Activated T-cell treated with anti-CD3 and anti-CD28 coated beads for 48 hours (primary cell): ENCODE results near the gene CD80.

Experiments used
- DNase-seq: peaks from one replicate; pipeline ENCODE4 v3.0.0-alpha.2; 2020; ENCODE audit warnings: low read depth

The CD80 gene

DNA sequence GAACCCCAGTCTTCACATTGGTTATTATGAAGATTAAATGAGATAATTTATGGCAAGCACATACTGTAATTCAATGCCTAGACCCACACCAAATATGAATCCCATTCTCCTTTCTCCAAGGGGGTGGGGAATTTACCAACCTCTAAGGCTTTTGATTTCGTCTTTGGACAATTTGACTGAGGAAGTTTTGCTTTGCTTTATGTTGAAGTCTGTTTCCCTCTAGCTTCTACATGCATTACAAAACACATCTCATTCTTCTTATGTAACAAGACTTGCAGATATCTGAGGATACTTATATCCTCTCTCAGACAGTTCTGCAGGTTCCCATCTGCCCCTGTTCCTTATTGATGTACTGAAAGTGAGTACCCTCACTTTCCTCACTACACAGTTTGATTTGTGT lies 12.2 kb downstream of the CD80 start:
- no peak for DNase-seq

DNA sequence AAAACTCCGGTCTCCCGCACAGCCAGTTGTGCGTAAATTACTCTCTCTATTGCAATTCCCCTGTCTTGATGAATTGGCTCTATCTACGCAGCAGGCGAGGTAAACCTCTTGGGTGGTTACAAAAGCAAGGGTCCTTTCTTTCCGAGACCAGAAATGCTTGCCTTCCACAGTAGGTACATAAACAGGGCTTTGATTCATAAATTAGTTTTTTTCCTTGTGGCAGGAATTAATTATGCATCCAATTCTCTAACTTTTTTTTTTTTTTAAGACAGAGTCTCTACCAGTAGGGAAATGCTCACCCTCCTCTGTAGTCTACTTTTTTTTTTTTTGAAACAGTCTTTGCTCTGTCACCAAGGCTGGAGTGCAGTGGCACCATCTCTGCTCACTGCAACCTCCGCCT lies 16.3 kb downstream of the CD80 start:
- no peak for DNase-seq

DNA sequence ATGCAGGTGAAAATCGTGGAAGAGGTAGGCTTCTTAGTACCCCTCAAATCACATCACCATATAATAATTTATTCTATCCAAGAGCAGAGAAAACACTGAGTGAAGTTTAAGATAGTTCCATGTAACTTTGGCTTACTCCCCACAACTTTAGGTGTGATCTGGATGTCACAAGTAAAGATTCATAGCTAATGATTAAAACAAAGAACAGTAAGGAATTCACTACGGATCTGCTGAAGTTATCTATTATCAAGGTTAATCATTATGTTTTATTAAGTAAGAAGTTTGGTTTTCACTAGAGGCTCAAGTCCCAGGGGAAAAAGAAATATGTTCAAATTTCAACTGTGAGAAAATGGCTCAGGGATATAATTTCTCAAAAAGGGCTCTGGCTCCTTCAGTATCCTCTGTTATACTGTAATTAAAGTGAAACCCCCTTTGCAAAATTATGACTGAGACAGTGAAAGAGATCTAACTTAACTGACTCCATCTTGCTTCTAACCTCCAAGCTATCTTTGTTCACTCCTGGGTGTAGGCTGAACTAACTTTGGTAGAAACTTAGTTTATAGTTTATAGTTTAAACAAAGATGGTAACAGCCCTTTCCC lies 17.1 kb downstream of the CD80 start:
- no peak for DNase-seq

DNA sequence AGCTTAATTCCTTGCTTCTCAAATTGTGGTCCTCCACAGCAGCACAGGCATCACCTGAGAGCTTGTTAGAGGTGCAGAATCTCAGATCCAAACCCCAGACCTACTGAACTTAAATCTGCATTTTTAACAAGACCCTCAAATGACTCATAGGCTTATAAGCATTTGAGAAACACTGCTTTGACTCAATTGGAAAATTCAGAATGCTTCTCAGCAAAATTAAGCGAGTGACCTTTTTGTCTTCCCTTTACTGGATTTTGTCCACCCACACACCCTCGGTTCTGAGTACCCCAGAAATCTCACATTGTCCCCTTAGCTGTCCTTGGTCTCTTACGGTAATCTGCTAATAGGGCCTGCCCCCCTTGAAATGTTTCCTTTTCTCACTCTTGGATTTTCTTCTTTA lies 17.9 kb downstream of the CD80 start:
- DNase-seq, result no peak

DNA sequence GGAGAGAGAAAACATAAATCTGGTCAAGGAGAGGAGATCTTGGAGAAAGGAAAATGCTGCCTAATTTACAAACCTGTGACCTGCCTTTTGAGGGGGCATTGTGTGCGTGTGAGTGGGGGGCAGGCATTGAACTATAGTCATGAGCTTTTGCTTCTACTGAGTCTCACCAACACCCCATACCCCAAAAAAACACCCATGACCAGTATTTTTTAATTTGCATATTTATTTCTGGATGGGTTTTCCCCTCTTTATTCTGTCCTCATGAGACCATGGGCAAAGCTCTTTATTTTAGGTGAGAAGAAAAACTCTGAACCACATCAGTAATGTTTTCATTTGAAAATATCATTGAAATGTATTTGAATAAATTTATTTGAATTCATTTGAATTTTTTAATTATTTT lies 20.6 kb downstream of the CD80 start:
- DNase-seq, result no peak

DNA sequence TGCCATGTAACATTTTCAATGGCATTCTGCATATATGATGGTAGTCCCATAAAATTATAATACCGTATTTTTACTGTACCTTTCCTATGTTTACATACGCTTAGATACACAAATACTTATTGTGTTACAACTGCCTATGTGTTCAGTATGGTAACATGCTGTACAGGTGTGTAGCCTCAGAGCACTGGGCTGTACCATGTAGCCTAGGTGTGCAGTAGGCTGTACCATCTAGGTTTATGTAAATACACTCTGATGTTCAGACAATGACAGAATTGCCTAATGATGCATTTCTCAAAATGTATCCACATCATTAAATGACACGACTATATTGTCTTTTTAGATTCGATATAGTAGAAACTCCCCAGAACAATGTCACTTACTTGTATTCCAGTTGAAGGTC lies 22.7 kb downstream of the CD80 start:
- DNase-seq, result no peak

DNA sequence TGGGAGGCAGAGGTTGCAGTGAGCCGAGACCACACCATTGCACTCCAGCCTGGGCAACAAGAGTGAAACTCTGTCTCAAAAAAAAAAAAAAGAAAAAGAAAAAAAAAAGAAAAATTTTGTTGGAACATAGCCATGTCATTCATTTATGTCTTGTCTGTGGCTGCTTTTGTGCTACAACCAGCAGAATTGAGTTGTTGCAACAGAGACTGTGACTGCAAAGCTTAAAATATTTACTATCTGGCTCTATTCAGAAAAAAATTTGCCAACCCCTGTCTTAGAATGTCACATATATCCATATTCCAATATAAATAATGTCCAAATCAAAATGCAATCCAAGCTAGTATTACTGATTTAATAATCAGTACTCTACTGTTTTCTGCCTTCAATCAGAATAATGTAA lies 25.1 kb downstream of the CD80 start:
- no peak for DNase-seq

DNA sequence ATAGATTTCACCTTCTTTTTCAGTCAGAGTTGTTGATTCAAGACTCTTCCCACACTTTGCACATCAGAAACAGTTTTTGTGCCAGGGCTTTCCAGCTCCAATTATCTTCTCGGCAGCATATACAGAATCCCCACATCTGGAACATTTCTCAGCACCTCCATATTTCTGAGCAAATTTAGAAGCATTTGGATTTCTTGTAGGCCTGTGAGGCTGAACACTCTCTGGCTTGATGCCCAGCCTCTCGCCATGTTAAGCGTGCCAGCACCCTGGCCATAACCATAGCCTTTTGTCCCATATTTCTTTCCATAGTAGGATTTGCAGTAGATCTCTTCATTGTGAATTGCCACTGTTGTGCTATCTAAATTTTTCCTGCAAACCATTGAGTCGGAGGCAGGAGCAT lies 28.3 kb downstream of the CD80 start:
- no peak for DNase-seq

DNA sequence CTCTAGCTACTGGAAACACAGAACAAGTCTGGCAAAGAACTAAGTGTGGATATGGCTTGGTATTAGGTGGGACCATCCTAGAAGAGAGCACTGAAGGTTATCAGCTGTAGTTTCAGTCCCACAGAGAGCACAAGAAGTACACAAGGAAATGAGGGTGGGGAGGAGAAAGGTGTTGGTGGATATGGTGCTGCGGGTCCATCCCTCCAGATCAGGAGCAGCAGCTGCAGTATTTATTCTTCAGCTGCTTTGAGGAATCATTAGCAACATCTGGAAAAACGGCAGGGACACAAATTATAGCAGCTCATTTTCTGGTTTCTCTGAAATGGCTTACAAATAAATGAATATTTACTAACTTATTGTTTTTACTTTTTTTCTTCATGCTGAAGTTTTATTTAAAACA lies 29.0 kb downstream of the CD80 start:
- DNase-seq, result no peak

DNA sequence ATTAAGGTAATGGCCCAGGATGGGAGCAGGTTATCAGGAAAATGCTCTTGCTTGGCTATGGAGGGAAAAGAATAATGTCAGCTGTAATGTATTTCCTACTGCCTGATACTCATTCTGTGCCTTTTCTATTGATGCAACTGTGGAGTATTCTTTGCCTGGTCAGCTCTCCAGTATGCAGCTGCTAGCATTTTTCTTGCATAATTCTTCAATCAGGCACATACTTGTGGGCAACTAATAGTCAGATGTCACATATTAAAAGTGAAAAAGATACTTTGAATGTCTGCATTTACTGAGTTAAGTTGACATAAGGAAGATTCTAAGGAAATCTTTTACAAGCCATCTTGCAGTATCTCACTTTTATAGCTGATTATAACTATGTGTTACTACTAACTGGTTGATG lies 29.5 kb downstream of the CD80 start:
- no peak for DNase-seq

DNA sequence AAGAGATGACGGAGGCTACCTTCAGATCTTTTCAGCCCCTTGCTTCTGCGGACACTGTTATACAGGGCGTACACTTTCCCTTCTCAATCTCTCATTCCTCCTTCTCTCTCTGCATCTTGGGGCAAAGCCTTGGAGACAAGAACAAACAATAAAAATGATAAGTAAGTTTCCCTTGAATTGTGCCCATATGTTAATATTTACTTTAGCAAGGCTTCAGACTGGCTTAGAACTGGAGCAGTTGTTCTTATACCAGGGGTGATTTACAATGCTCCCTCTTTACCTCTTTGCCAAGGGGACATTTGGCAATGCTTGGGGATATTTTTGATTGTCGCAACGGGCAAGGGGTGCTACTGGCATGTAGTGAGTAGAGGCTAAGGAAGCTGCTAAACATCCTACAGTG lies 31.7 kb downstream of the CD80 start:
- no peak for DNase-seq

DNA sequence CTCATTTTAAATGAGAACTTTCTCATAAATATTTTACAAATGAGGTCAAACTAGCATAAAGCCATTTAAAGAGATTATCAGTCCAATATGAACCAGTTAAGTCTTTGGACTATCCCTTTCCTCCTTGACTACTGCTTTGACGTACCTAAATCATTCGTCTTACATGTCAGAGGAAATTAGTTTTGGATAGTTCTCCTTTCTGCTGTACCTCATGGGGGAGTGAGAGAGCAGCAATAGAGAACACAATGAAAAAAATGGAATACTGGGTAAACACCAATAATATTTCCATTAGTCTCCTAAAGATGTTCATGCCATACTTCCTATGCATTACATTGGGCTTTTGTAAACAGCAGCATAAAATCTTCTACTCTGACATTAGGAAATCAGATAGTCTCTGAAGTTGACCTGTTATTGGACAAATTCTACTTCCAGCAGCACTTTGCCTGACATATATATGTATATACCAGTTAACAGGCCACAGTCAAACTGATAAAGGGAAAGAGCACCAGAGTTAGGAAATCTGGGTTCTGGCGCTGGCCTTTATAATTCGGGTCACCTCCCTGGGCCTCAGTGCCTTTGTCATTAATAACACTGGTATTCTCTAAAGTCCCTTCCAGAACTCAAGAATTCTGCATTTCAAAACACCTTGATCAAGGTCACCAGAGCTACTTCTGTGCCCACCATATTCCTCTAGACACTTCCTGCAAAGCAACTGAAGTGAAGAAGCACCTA lies 34.3 kb downstream of the CD80 start:
- DNase-seq, result no peak

DNA sequence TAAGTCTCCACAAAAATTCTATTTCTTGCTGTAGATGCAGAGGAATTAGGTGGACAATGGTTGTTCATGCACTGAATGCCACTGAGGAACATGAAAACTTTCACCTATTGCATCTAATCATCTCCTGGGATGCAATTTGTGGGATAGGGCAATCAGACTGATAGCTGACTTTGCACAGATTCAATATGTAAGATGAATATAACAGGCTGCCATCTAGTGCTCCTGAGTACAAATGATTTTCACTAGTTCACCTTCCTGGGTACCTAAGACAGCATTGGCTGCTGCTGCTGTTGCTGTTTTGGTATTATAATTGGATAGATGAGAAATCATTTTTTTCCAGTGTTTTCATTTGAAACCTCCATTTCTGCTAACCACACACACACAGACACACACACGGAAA lies 41.4 kb downstream of the CD80 start:
- DNase-seq, result no peak

DNA sequence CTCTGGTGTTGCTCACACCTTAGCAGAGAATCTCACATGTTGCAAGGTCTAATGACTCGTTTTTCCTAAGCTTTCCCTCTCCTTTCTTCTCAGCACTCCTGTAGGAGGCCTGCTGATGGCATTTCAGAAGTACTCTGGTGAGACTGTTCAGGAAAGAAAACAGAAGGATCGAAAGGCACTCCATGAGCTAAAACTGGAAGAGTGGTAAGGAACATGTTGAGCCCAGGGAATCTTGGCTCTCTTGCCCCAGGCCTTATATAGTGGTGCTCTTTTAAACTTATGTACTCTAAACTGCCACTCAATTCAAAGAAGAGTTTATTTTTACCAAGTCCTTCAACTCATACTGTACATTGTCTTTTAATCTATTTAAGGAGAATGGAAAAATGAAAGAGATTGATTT lies 42.3 kb downstream of the CD80 start:
- DNase-seq, result no peak

DNA sequence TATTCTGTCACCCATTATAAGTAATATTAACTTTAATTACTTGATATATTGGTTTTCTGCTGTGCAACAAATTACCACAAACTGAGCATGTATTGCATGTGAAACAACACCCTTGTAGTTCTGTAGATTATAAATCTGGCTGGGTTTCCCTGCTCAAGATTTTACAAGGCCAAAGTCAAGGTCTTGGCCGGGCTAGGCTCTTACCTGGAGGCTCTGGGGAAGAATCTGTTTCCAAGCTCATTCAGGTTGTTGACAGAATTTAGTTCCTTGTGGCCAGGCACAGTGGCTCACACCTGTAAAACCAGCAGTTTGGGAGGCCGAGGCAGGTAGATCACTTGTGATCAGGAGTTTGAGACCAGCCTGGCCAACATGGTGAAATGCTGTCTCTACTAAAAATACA lies 44.8 kb downstream of the CD80 start:
- DNase-seq, result no peak

DNA sequence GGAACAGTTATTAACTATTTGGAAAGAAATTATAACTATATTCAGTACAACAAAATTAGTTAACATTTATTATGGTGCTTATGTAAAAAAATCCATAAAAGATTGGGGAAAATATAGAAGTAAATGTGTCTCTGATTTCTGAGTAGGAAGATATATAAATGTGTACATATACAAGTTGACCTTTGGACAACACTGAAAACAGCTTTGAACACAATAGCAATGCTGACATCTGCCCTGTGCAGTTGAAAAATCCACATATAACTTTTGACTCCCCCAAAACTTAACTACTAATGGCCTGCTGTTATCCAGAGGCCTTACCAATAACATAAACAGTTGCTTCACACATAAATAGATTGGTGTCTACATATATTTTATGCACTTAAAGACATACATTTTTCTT lies 48.7 kb downstream of the CD80 start:
- DNase-seq, result no peak

DNA sequence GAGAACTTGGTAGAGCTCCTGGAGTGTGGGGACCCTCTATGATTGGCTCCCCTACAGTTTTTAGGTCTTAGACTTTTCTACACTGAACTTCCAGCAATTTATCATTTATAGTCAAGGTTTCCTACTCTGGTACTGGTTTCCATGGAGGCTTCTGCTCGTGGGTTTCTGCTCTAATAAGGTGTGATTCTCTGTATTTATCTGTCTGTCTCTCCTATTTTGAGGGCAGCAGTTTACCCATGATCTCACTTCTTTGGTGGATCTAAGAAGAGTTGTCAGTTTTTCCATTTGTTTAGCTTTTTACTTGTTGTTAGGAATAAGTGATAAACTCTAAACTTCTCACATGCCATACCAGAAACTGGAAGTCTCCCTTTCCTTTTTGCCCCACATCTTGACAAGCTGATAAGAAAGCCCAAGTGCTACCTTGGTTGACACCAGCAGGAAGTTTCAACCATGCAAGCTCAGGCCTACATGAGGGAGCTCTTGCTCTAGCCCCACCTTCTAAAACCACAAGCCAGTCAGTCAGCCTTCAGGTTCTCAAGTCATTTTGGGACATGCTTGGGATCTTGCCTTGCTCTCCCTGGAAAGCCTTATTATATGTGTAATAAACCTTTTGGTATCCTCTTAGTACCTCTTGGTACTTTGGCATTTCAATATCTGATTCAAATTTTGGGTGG lies 51.1 kb downstream of the CD80 start:
- no peak for DNase-seq

DNA sequence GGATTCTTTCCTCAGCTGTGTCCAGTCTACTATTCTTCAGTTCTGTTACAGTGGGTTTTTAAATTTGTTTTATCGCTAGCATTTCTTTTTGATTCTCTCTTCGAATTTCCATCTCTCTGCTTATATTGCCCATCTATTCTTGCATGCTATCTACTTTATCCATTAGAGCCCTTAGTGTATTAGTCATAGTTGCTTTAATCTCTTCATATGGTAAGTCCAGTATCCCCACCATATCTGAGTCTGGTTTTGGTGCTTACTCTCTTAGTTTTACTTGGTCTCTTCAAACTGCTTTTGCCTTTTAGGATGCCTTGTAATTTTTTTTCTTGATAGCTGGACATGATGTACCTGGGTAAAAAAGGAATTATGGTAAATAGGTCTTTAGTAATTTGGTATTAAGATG lies 52.0 kb downstream of the CD80 start:
- DNase-seq, result no peak

DNA sequence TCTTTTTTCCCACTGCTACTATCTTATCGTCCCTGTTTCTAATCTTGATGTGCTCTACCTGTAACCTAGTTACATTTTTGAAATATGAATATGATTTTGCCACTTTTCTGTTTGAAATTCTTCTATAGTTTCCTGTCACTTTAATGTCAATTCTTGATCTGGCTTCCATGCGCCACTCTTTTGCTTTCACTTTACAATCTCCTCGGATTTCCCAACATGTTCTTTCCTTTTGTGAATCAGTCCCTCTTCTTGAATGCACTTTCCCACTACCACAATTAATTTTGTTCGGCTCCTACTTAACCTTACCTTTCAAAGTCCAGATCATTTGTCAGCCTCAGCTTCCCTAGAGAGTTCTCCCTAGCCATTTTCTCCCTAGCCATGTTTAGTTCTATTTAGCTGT lies 52.8 kb downstream of the CD80 start:
- no peak for DNase-seq

DNA sequence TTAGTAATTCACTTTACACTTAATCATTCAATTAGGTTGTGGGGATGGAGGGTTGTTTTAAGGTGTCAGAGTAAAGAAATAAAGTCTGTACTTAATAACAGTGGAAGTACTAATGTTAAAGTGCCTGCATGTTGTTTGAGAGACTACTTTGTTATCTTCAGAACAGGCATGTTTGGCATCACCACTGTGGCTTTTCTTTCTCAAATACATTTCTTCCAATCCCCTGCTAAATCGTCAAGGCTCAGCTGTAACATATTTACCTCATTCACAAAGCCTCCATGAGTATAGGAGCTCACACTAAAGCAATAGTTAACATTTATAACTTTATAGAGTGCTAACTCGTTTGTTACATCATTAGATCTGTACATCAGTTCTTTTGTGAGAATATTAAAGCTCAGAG lies 58.5 kb downstream of the CD80 start:
- no peak for DNase-seq

DNA sequence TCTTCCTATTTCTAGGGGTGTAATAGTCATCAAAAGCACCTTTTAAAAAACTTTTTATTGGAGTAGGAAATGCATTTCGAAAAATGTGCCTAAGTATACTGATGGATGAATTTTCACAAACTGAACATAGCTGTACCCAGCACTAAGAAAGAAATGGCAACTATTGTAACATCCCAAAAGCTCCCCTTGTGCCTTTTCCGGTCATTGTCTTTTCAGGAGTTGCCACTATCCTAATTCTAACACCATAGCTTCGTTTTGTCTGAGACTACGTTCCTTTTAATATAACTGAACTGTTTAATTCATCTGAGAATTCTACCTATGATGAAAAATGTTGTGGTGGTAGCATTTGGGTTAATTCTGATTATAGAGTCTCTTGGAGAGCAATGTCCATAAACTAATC lies 59.1 kb downstream of the CD80 start:
- DNase-seq, result no peak

DNA sequence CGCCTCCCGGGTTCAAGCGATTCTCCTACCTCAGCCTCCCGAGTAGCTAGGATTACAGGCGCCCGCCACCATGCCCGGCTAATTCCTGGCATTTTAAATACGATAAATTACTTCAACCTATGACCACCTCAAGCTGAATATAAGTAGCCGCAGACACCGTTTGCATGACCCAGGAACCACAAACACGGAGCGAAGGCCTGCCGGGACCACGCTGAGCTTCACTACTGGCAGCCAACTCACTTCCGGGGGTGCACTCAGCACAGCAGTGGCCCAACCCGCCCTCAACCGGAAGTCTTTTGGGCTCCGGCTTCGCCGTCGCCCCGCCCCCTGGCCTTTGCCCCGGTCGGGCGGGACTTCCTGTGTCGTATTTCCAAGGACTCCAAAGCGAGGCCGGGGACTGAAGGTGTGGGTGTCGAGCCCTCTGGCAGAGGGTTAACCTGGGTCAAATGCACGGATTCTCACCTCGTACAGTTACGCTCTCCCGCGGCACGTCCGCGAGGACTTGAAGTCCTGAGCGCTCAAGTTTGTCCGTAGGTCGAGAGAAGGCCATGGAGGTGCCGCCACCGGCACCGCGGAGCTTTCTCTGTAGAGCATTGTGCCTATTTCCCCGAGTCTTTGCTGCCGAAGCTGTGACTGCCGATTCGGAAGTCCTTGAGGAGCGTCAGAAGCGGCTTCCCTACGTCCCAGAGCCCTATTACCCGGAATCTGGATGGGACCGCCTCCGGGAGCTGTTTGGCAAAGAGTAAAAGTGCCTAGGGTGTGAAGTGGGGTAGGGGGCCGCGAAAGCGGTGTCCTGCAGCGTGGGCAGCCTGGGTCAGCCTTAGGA lies 61.0 kb downstream of the CD80 start, which contains the start of gene TIMMDC1:
Gene TIMMDC1 (plus strand): TSS at position 362 of the 826 bp plus-strand sequence. CDS start 187 bp downstream, at position 549.
- DNase-seq, result peak; percentile 97

DNA sequence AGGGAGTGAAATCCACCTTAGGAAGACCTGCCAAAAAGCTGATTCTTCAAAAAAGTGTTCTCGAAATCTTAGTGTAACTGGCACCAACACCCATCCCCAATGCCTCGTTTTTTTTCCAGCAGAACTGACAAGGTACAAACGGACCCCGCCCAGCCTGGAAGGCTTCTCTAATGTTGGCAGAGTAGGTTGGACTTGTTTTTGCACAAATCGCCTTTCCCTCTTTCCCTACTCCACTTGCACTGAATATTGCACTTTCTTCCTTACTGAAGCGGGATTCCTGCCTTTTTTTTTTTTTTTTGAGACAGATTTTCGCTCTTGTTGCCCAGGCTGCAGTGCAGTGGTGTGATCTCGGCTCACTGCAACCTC lies 61.6 kb downstream of the CD80 start:
- DNase-seq, result no peak
